MM.1S (cell line): ENCODE data around the gene VSX1.

Experiments
- EZH2 ChIP-seq: fragments of 300-600 bp; sonication (generic); optimal IDR thresholded peaks from 2 replicates; pipeline ENCODE3; 2017; ENCODE audit warnings: low read depth, mild to moderate bottlenecking, antibody characterized with exemption, low read length, mixed read lengths
- EZH2phosphoT487 ChIP-seq: fragments of 300-600 bp; sonication (generic); IDR thresholded peaks from 2 replicates; pipeline ENCODE4 v1.6.1; 2018; ENCODE audit warnings: antibody characterized with exemption, low read length

DNA sequence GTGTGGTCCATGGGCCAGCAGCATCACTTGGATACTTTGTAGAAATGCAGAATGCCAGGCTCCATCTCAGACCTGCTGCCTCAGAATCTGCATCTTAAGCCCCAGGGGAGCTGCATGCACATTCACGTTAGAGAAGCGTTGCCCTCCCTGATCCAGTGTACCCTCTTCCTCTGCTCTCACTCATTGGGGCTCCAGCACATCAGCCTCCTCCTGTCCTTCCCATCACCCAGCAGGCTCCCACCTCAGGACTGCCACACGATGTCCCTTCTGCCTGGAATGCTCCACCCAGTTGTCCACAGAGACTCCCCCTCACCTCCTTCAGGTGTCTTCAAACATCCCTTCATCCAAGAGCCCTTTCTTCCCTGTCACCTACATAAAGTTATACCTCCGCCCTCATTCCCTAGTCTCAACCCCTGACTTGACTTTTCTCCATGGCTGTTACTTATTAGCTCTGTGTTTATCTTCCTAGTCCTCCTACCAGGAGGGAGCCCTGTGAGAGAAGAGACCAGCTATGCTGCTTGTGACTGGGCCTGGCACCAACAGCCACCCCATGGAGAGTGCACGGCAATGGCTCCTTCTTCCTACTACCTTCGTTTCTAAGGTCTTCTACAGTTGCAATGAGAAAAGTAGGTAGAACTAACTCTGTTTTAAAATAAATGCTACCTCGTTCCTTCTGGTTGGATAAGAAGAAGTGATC lies 20.7 kb downstream of the VSX1 start:
- no peak for TF ChIP-seq EZH2
- TF ChIP-seq EZH2phosphoT487 = no peak
